Adrenal gland (tissue), 12 donors: ENCODE data around the gene LRRTM1. TPM values are rescaled to one million over a fixed set of nuclear protein-coding genes. Genes with fewer than 3 reads are reported as not detected.

Experiments
- DNase-seq, 7 donors: peaks; one replicate each; pipeline ENCODE4 v3.0.0-alpha.2; 2019 to 2020
- H3K27ac ChIP-seq, 5 donors: fragments of 200-600 bp; sonication (generic) in 4 of 5; 1 replicate in 3 of 5; 2 replicates in 2 of 5; pipeline versions ENCODE4 v1.5.1 to v1.8.0; 2016 to 2020; ENCODE audit warnings: mild to moderate bottlenecking in 1 of 5
- H3K27me3 ChIP-seq: fragments of 200-600 bp; 2 replicates; pipeline ENCODE4 v1.8.0; 2021
- H3K36me3 ChIP-seq, 2 donors: fragments of 200-600 bp; replicated peaks in 1 of 2; 1 replicate in 1 of 2; 2 replicates in 1 of 2; pipeline versions ENCODE4 v1.5.1 to v1.8.0; 2018 to 2022
- H3K4me1 ChIP-seq, 2 donors: fragments of 200-600 bp; replicated peaks in 1 of 2; 1 replicate in 1 of 2; 2 replicates in 1 of 2; pipeline versions ENCODE4 v1.5.1 to v1.8.0; 2018 to 2021
- H3K4me3 ChIP-seq, 4 donors: fragments of 200-600 bp; sonication (generic) in 3 of 4; one replicate each; pipeline ENCODE4 v1.5.1; 2016 to 2018
- H3K9me3 ChIP-seq, 3 donors: fragments of 200-600 bp; sonication (generic) in 1 of 3; replicated peaks in 1 of 3; 1 replicate in 2 of 3; 2 replicates in 1 of 3; pipeline versions ENCODE4 v1.5.1 to v1.8.0; 2016 to 2021
- CTCF ChIP-seq, 6 experiments: fragments of 450-650 bp in 4 of 6; fragments of 200-600 bp in 2 of 6; sonication (generic) in 1 of 6; IDR thresholded peaks; 1 replicate in 5 of 6; 2 replicates in 1 of 6; pipeline versions ENCODE4 v1.5.1 to v1.8.0; 2016 to 2021; ENCODE audit warnings: antibody characterized with exemption in 6 of 6, mild to moderate bottlenecking in 2 of 6, moderate library complexity in 1 of 6
- POLR2A ChIP-seq, 2 donors: fragments of 450-650 bp; IDR thresholded peaks; one replicate each; pipeline ENCODE4 v1.6.1; 2017; ENCODE audit warnings: antibody characterized with exemption in 2 of 2, mild to moderate bottlenecking in 2 of 2, moderate library complexity in 1 of 2
- whole genome bisulfite sequencing, 4 donors: extraction: QIAGEN DNeasy Blood & Tissue Kit in 2 of 4; methylation state at CpG; one replicate each; pipeline versions ENCODE4 v1.1.5 to v1.1.7; 2013 to 2017; 5-methylcytosine and 5-hydroxymethylcytosine counted together
- intact Hi-C, 2 donors: fragments of 100-400 bp; cut with DNase I; formaldehyde crosslinking; loops; one replicate each; pipeline versions ENCODE4 v1.14.1 to v1.15.0; 2022 to 2023
- polyA plus RNA-seq, 3 donors: library from polyadenylated mRNA; stranded (reverse); fragments of 200-250 nt in 2 of 3; fragments of 350-450 nt in 1 of 3; fragmentation: Illumina TruSeq in 1 of 3; extraction: RNeasy Lipid Tissue Mini Kit (QIAGEN cat#74804) in 1 of 3; gene quantifications; one replicate each; pipeline ENCODE4 v1.2.3, GENCODE V29; 2013 to 2014
- total RNA-seq, 9 donors: library from RNA; depleted of rRNA in 4 of 9; stranded (reverse); fragments of >200 nt in 4 of 9; fragments of 120-200 nt in 1 of 9; fragmentation: NEBNext Ultra II Directional in 1 of 9; extraction: Animal tissue kit (Norgen Biotek cat#: 25700) in 1 of 9; gene quantifications; one replicate each; pipeline versions ENCODE4 v1.1.0 to v1.2.4, GENCODE V29; 2013 to 2023
- donor health status: healthy with polysubstance abuse.
- donor health status: Bipolar disorder and iron deficiency.
- donor health status: DM: yes; HTN: yes; CAD: no.
- donor health status: DM: no; HTN: no; CAD: no.
- donor health status: DM: no; HTN: no; CAD: no.
- donor health status: DM: yes; HTN: yes; CAD: no.

Gene LRRTM1
- total and polyA plus RNA-seq, 12 donors = 0.12 to 1.8 (median 0.49) TPM; not detected in 1

GRCh38 chr2:80322311-80322920 is 17.9 kb upstream of the LRRTM1 start:
- Histone ChIP-seq H3K27ac (no peak overlapping the region), H3K4me3 (no peak overlapping the region), H3K9me3 (no peaks in the 10 kb centered on the region), H3K4me1 (no peaks in the 10 kb centered on the region), H3K36me3 (no peaks in the 10 kb centered on the region), H3K27me3 (peaks cover 4% of the 10 kb centered on the region)
- no peak for DNase-seq
- TF ChIP-seq CTCF (IDR thresholded peaks at IDR 0.05) (no peak), POLR2A (IDR thresholded peaks at IDR 0.05) (no peak)
- 7 to 33% (median 10%) methylated on average over 4 to 42 of the region's 42 CpGs for WGBS, 4 donors
- intact Hi-C loops = no loop called here

DNA sequence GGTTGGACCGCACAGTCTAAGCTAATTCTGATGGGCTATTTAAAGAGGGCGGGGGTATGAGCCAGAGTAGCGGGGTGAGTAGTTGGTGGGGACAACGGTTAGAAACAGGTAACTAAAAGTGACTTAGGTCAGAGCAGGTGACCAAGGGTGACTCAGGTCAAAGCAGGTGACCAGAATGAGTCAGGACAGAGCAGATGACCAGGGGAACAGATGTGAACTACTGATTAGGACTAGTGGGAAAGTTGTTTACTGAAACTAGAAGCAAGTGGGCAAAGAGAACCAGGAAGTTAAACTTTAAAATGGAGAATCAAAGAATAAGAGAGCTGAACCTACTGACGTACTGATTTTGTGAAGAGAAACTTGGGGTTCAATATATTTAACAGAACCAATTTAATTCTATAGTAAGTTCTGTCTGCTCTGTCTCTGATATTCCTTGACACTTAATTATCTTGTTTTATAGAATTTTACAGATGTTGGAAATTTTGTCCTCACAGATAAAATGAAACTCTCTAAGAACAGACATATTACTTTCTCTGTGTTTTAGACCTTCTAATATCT is 7.8 kb upstream of the LRRTM1 start:
- Histone ChIP-seq H3K27ac (no peak overlapping the region), H3K27me3 (no peaks in the 10 kb centered on the region), H3K4me1 (no peaks in the 10 kb centered on the region), H3K9me3 (no peaks in the 10 kb centered on the region), H3K36me3 (no peaks in the 10 kb centered on the region), H3K4me3 (no peak overlapping the region)
- no peak for DNase-seq
- WGBS, 4 donors = 74 to 90% (median 87%) methylated on average over 5 of the region's 5 CpGs
- intact Hi-C loops = no loop called here
- TF ChIP-seq POLR2A (IDR thresholded peaks at IDR 0.05) (no peak), CTCF (IDR thresholded peaks at IDR 0.05) (no peak)

DNA sequence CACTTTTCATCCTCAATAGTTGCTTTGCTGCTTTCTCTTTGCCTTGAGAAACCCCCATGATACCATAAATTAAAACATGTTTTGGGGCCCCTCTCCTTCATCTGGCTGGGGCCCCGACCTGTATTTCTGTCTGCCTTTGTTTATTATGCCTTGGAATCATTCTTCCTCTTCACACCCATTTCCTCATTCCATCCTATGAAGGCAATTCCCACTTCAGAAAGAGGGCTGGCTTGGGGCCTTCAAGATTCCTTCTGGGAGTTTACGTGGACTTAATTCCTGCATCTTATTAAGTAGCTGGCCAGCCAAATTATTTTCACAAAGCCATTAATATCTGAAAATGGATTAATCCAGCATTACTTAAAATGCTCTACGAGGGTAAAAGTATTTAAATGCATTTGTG is 6.8 kb upstream of the LRRTM1 start:
- H3K4me1 ChIP-seq = no peaks in the 10 kb centered on the region
- WGBS, 4 donors = 46 to 64% (median 49%) methylated on average over 3 of the region's 3 CpGs
- intact Hi-C loops = no loop called here

More for the DNA sequence above, 6.8 kb upstream of the LRRTM1 start:
- Histone ChIP-seq H3K4me3 (no peak overlapping the region), H3K9me3 (no peaks in the 10 kb centered on the region), H3K36me3 (no peaks in the 10 kb centered on the region), H3K27ac (no peak overlapping the region), H3K27me3 (no peaks in the 10 kb centered on the region)
- TF ChIP-seq POLR2A (IDR thresholded peaks at IDR 0.05) (no peak), CTCF (IDR thresholded peaks at IDR 0.05) (no peak)
- no peak for DNase-seq
